ENCODE measurements around the gene NAALADL1.

The NAALADL1 gene

DNA sequence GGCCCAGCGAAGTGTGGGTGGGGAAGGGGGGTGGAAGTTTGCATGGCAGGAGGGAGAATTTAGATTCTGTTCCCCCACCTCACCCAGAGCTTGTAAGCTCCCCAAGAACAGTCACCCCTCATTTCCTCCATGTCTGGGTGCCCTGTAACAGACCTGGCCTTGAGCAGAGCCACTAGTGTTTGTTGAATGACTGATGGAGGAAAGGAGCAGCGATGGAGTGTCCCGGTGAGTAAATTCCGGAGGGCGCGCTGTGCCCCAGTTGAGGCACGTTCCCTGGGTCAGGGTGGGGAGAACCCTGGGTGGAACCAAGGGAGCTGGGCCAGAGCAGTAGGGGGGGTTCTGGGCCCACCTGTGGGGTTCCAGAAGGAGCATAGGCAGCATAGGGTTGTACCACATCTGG, 827 bp downstream of the NAALADL1 start:
- H3K4me3 ChIP-seq (ENCODE audit: low read depth, low read length) = no peak overlapping the region
- no peak for DNase-seq (ENCODE audit: low read depth, low spot score)
- in situ Hi-C loops (cut with HindIII; ENCODE audit: low sequenced_read_pairs) = no loop called here
- TF ChIP-seq, protein P1, sequence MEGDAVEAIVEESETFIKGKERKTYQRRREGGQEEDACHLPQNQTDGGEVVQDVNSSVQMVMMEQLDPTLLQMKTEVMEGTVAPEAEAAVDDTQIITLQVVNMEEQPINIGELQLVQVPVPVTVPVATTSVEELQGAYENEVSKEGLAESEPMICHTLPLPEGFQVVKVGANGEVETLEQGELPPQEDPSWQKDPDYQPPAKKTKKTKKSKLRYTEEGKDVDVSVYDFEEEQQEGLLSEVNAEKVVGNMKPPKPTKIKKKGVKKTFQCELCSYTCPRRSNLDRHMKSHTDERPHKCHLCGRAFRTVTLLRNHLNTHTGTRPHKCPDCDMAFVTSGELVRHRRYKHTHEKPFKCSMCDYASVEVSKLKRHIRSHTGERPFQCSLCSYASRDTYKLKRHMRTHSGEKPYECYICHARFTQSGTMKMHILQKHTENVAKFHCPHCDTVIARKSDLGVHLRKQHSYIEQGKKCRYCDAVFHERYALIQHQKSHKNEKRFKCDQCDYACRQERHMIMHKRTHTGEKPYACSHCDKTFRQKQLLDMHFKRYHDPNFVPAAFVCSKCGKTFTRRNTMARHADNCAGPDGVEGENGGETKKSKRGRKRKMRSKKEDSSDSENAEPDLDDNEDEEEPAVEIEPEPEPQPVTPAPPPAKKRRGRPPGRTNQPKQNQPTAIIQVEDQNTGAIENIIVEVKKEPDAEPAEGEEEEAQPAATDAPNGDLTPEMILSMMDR (IDR thresholded peaks at IDR 0.05; ENCODE audit: low read depth, low read length) = no peak

DNA sequence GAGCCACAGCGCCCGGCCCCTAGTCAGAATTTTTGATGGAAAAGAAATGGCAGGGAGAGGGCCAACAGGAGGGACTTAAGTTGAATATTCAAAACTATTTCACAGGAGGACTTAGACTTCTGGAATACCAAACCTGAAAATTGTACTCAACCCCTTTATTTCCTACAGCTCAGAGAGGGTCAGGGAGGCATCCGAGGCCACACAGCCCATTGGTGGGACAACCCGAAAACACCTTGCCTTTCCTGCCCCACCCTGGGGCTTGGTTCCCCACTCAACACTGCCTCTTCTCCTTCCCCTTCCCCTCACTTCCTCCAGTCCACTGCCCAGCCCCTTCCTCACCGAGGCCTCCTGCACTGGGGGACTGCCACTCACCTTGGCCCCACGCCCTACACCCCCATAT, 1.4 kb downstream of the NAALADL1 start:
- no peak for DNase-seq (ENCODE audit: low read depth, low spot score)
- H3K4me3 ChIP-seq (ENCODE audit: low read depth, low read length) = no peak overlapping the region
- in situ Hi-C loops (cut with HindIII; ENCODE audit: low sequenced_read_pairs) = no loop called here
- TF ChIP-seq, protein P1 (IDR thresholded peaks at IDR 0.05; ENCODE audit: low read depth, low read length) = no peak

DNA sequence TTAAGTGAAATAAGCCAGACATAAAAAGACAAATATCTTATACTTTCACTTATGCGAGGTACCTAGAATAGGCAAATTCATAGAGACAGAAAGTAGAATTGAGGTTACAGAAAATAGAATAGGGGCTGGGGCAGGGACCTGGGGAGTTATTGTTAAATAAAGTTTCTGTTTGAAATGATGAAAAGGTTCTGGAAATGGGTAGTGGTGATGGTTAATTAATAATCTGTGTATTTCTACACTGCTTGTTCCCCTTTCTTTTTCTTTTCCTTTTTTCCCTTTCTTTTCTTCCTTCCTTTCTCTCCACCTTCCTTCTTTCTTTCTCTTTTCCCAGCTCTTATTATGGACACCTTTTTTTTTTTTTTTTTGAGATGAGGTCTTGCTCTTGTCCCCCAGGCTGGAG, 2.8 kb downstream of the NAALADL1 start:
- H3K4me3 ChIP-seq (ENCODE audit: low read depth, low read length) = no peak overlapping the region
- in situ Hi-C loops (cut with HindIII; ENCODE audit: low sequenced_read_pairs) = no loop called here
- TF ChIP-seq, protein P1 (IDR thresholded peaks at IDR 0.05; ENCODE audit: low read depth, low read length) = no peak
- DNase-seq (ENCODE audit: low read depth, low spot score) = no peak

DNA sequence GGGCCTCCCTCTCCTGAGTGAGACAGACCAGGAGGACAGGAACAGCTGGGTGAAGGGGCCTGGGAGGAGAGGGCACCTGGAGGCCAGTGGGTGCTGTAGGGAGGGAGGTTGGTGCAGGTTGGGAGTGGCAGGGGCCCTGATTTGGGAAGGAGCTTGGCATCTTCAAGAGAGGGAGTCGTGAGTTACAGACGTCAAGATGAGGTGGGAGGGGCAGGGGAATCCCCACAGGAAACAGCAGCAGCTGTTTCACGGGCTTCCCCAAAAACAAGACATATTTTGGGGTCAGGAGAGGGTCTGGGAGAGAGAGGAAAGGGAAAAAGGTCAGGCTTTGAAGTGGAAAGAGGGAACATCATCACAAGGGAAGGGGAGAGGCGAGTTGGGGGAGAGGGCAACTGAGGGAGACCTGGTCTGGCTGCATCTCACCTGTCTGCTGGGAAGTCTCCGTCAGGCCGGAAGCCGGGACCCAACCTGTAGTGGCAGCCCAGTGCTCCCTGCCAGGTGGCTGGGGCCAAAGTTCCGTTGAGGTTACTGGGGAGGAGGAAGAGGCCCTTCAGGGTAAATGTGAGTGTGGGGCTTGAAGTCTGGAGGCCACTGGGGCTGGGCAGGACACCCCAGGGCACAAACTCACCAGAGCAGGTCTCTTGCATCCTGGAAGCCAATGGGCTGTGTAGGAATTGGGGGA, 4.4 kb downstream of the NAALADL1 start:
- in situ Hi-C loops (cut with HindIII; ENCODE audit: low sequenced_read_pairs) = no loop called here
- TF ChIP-seq, protein P1 (IDR thresholded peaks at IDR 0.05; ENCODE audit: low read depth, low read length) = no peak
- H3K4me3 ChIP-seq (ENCODE audit: low read depth, low read length) = no peak overlapping the region
- no peak for DNase-seq (ENCODE audit: low read depth, low spot score)

DNA sequence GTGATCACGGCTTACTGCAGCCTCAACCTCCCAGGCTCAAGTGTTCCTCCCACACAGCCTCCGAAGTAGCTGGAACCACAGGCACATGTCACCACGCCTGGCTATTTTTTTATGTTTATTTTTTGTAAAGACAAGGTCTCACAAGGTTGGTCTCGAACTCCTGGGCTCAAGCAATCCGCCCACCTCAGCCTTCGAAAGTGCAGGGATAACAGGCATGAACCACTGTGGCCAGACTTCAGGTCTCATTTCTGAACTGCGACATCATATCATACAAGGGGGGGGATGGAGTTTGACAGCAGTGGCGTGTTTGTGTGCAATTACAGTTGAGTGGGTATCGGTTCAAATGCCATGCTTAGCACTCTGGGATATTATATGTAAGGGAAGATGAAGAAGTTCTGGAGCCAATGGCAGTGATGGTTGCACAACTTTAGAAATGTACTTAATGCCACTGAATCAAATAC, 6.9 kb downstream of the NAALADL1 start:
- in situ Hi-C loops (cut with HindIII; ENCODE audit: low sequenced_read_pairs) = no loop called here

DNA sequence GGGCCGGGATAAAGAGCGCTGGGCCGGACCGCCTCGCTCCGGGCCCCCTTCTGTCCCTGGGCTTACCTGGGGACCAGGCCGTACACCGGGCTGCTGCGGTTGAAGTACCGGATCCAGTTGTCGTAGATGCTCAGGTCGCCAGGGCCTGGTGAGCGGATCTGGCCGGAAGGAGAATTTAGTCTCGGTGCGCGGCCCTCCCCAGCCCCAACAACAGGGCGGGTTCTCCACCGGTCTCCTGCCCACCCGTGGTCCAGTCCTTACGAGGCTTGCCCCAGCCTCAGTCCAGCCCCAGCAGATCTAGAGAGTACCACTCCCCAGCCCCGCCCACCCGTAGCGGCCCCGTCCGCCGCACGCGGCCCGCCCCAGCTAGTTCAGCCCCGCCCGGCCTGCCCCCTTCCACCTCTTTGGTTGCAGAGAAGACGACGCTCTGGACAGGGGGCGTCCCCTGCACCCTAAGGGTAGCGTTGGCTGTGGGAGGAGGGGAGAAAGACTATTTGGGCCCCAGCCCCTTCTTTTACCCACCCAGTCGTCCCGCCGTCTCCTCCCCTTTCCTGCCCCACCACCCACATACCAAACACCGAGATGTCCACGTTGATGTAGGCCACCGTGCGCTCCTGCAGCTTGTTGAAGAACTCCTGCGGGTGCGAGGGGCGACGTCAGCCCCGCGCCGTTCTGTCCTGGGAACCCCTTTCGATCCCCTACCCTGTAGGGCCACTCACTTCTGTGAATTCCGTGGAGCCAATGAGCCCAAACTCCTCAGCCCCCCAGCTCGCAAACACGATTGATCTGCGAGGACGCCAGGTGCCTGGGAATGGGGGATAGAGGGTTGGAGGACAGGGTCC, 10.6 kb downstream of the NAALADL1 start:
- peak overlapping the region; percentile 37 for H3K4me3 ChIP-seq (ENCODE audit: low read depth, low read length)
- TF ChIP-seq, protein P1 (IDR thresholded peaks at IDR 0.05; ENCODE audit: low read depth, low read length) = no peak
- in situ Hi-C loops (cut with HindIII; ENCODE audit: low sequenced_read_pairs) = no loop called here
- DNase-seq (ENCODE audit: low read depth, low spot score) = no peak

More for the DNA sequence above, 6.9 kb downstream of the NAALADL1 start:
- no peak overlapping the region for H3K4me3 ChIP-seq (ENCODE audit: low read depth, low read length)
- TF ChIP-seq, protein P1 (IDR thresholded peaks at IDR 0.05; ENCODE audit: low read depth, low read length) = no peak
- DNase-seq (ENCODE audit: low read depth, low spot score) = no peak

All from astrocyte of the spinal cord (primary cell).